GM12878 (cell line): ENCODE data around the gene ELP6. TPM values are rescaled to one million over a fixed set of nuclear protein-coding genes. Genes with fewer than 3 reads are reported as not detected.

Experiments
- ATAC-seq: fragments of 200-7000 bp; cut with Tn5 transposase; 3 replicates; pipeline ENCODE4 v1.9.1; 2020; ENCODE audit warnings: mild to moderate bottlenecking, moderate library complexity
- BruUV-seq: library from RNA; stranded (reverse); fragments of 400-500 nt; replicated peaks from 2 replicates; lab custom pipeline; 2021; lab: Mats Ljungman, UMichigan
- CTCF ChIA-PET: fragments of 300-600 bp; sonication (Branson Sonifier 250); formaldehyde crosslinking; extraction: SDS; loops from one replicate; lab custom pipeline; 2021; ENCODE audit warnings: inconsistent platforms; lab: Yijun Ruan, JAX
- POLR2A ChIA-PET: fragments of 350-600 bp; formaldehyde crosslinking; extraction: SDS; loops from one replicate; lab custom pipeline; 2021; ENCODE audit warnings: inconsistent platforms; lab: Charles Lee
- RAD21 ChIA-PET: fragments of 300-600 bp; sonication (Branson Sonifier 250); formaldehyde crosslinking; loops from one replicate; lab custom pipeline; 2023; ENCODE audit warnings: antibody characterized with exemption; ENCODE audit not compliant: unreplicated experiment; lab: Charles Lee
- SMC1A ChIA-PET: fragments of 300-600 bp; sonication (Branson Sonifier 250); formaldehyde crosslinking; loops from one replicate; lab custom pipeline; 2023; ENCODE audit not compliant: unreplicated experiment, uncharacterized antibody; lab: Charles Lee
- DNase-seq: peaks from one replicate; pipeline ENCODE4 v3.0.0-alpha.2; 2011; ENCODE audit warnings: low read depth, low spot score
- FAIRE-seq: peaks from 3 replicates; lab custom pipeline; 2011; peaks lifted over from hg19 to GRCh38; lab: Jason Lieb, UNC
- H2AFZ ChIP-seq: 2 replicates; pipeline ENCODE4 v1.6.0; 2011; ENCODE audit warnings: low read depth, low read length, control low read depth; ENCODE audit not compliant: control insufficient read depth
- H3K27ac ChIP-seq: 2 replicates; pipeline ENCODE4 v1.5.1; 2011; ENCODE audit warnings: control low read depth; ENCODE audit not compliant: control insufficient read depth, insufficient read depth
- H3K27me3 ChIP-seq, 2 experiments: replicated peaks in 1 of 2; 2 replicates each; pipeline versions ENCODE4 v1.6.0 to v1.6.1; 2011; ENCODE audit warnings: low read length in 1 of 2; ENCODE audit not compliant: control insufficient read depth in 2 of 2, insufficient read depth in 2 of 2
- H3K36me3 ChIP-seq, 2 experiments: 2 replicates each; pipeline ENCODE4 v1.5.1; 2011; ENCODE audit warnings: low read length in 1 of 2; ENCODE audit not compliant: control insufficient read depth in 2 of 2, insufficient read depth in 2 of 2
- H3K4me1 ChIP-seq: 2 replicates; pipeline ENCODE4 v1.6.1; 2011; ENCODE audit warnings: mild to moderate bottlenecking, low read length, moderate library complexity, mixed read lengths; ENCODE audit not compliant: control insufficient read depth, insufficient read depth
- H3K4me2 ChIP-seq: 2 replicates; pipeline ENCODE4 v1.6.0; 2011; ENCODE audit warnings: control low read depth; ENCODE audit not compliant: control insufficient read depth, insufficient read depth
- H3K4me3 ChIP-seq: fragments of 200-600 bp; sonication (generic); 2 replicates; pipeline ENCODE4 v1.5.1; 2016
- H3K79me2 ChIP-seq: 2 replicates; pipeline ENCODE4 v1.6.0; 2011; ENCODE audit warnings: low read length; ENCODE audit not compliant: control insufficient read depth, insufficient read depth
- H3K9ac ChIP-seq: 2 replicates; pipeline ENCODE4 v1.8.0; 2011; ENCODE audit warnings: low read length, control low read depth, mixed read lengths; ENCODE audit not compliant: control insufficient read depth, insufficient read depth
- H3K9me3 ChIP-seq: replicated peaks from 3 replicates; pipeline ENCODE4 v1.5.1; 2011; ENCODE audit warnings: mild to moderate bottlenecking, low read length; ENCODE audit not compliant: control insufficient read depth, insufficient read depth
- H4K20me1 ChIP-seq: 2 replicates; pipeline ENCODE4 v1.6.0; 2011; ENCODE audit not compliant: control insufficient read depth, insufficient read depth
- CTCF ChIP-seq, 3 experiments: IDR thresholded peaks in 2 of 3; conservative IDR thresholded peaks in 1 of 3; 2 replicates each; pipeline ENCODE4 v1.5.1; 2011; ENCODE audit warnings: low read depth in 3 of 3, low read length in 3 of 3, mild to moderate bottlenecking in 3 of 3, control low read depth in 2 of 3, moderate library complexity in 2 of 3, inconsistent platforms in 1 of 3, mixed read lengths in 1 of 3; ENCODE audit not compliant: control insufficient read depth in 2 of 3, insufficient read depth in 1 of 3; ENCODE audit errors: extremely low read depth in 1 of 3
- FOS ChIP-seq: IDR thresholded peaks from 3 replicates; pipeline ENCODE4 v1.6.1; 2011; ENCODE audit warnings: borderline replicate concordance; ENCODE audit not compliant: insufficient read length; ENCODE audit errors: extremely low read depth
- IRF5 ChIP-seq: fragments of 450-650 bp; IDR thresholded peaks from 2 replicates; pipeline ENCODE4 v1.6.1; 2017; ENCODE audit warnings: borderline replicate concordance
- MAX ChIP-seq: IDR thresholded peaks from 2 replicates; pipeline ENCODE4 v1.6.1; 2012; ENCODE audit warnings: low read depth, low read length, improper control_type of control experiment
- MXI1 ChIP-seq: fragments of 150-350 bp; IDR thresholded peaks from 2 replicates; pipeline ENCODE4 v1.6.1; 2011; ENCODE audit warnings: low read depth, mild to moderate bottlenecking, inconsistent platforms, low read length, improper control_type of control experiment
- MYC ChIP-seq: IDR thresholded peaks from 2 replicates; pipeline ENCODE4 v1.6.1; 2011; ENCODE audit warnings: mild to moderate bottlenecking, low read length, moderate library complexity, inconsistent platforms; ENCODE audit not compliant: insufficient read depth, insufficient replicate concordance, insufficient read length, severe bottlenecking
- RUNX3 ChIP-seq: IDR thresholded peaks from 2 replicates; pipeline ENCODE4 v1.6.1; 2012; ENCODE audit warnings: low read length, inconsistent platforms
- ZNF217 ChIP-seq: fragments of 450-650 bp; IDR thresholded peaks from 2 replicates; pipeline ENCODE4 v1.6.1; 2017; ENCODE audit warnings: antibody characterized with exemption, mild to moderate bottlenecking
- in situ Hi-C: fragments of 300-500 bp; cut with MboI; formaldehyde crosslinking; loops from 9 replicates; pipeline ENCODE4 v1.14.3; 2018; ENCODE audit warnings: mixed read lengths
- intact Hi-C: fragments of 100-400 bp; cut with micrococcal nuclease; formaldehyde crosslinking; loops from one replicate; pipeline ENCODE4 v1.14.2; 2022; ENCODE audit not compliant: unreplicated experiment
- polyA plus RNA-seq, 11 experiments: library from polyadenylated mRNA; depleted of rRNA in 4 of 11; unstranded in 6 of 11; stranded (reverse) in 5 of 11; fragments of >200 nt; fragmentation: Nextera tagmentation in 4 of 11; fragmentation: Illumina TruSeq in 1 of 11; extraction: Ambion mirVana in 4 of 11; extraction: Trizol in 1 of 11; gene quantifications; 1 replicate in 1 of 11; 2 replicates in 10 of 11; pipeline versions ENCODE4 v1.2.1 to v1.2.3, GENCODE V29; 2011 to 2016; ENCODE audit warnings: inconsistent platforms in 2 of 11, missing spikeins in 2 of 11, low read depth in 1 of 11
- total RNA-seq, 4 experiments: library from RNA; depleted of rRNA in 3 of 4; stranded (reverse); fragments of >200 nt in 3 of 4; fragmentation: Illumina TruSeq in 1 of 4; extraction: Trizol in 1 of 4; gene quantifications; 2 replicates each; pipeline versions ENCODE4 v1.2.1 to v1.2.3, GENCODE V29; 2013 to 2021

Gene ELP6
- total and polyA plus RNA-seq, 10 of the 15 experiments (the other 5 are each of a cell fraction or from before 2014, with no cell fraction given), result 39.5 to 83.3 (median 50.2) TPM

- TF ChIP-seq FOS (no peak), ZNF217 (no peak), RUNX3 (no peak), MXI1 (no peak), CTCF (IDR thresholded peaks at IDR 0.05 in 2 of 3, conservative IDR thresholded peaks at IDR 0.05 in 1 of 3; ENCODE audit: control insufficient read depth in 2 of 3, extremely low read depth in 1 of 3, insufficient read depth in 1 of 3, low read depth in 3 of 3, low read length in 3 of 3) (no peak), MAX (no peak), MYC (no peak), IRF5 (no peak)
- no TSS peak for BruUV-seq
- H3K27me3 ChIP-seq, result no peaks in the 10 kb centered on the region
- no peak overlapping the region for H3K27ac ChIP-seq
- no peak overlapping the region for H3K4me3 ChIP-seq
- no peak overlapping the region for H3K9ac ChIP-seq
- no peak overlapping the region for H2AFZ ChIP-seq
- intact Hi-C loops, result loop anchor here (5.0 kb wide), 1 partner anchor 34 kb away; the partner anchor contains the start of gene ELP6
- no peak overlapping the region for H3K4me2 ChIP-seq
- no peaks in the 10 kb centered on the region for H3K9me3 ChIP-seq
- FAIRE-seq (no peak), ATAC-seq (no peak), DNase-seq (no peak)
- H3K4me1 ChIP-seq, result peaks cover 3% of the 10 kb centered on the region
- H3K36me3 ChIP-seq, result no peaks in the 10 kb centered on the region; a peak in 1 of 4 replicates
- CTCF ChIA-PET, result interaction anchor here (0.6 to 7.3 kb wide), 4 partner anchors 15 to 958 kb away, joined by 3 to 118 read pairs (median 4); no protein-coding TSS in a partner anchor
- RAD21 ChIA-PET, result interaction anchor here (1.5 kb wide), 1 partner anchor 57 kb away, joined by 10 read pairs; no protein-coding TSS in a partner anchor
- H4K20me1 ChIP-seq, result no peaks in the 10 kb centered on the region
- in situ Hi-C loops, result loop anchor here (5.0 kb wide), 1 partner anchor 56 kb away; no protein-coding TSS in a partner anchor
- POLR2A ChIA-PET, result interaction anchor here (0.6 to 3.1 kb wide), 2 partner anchors 14 to 57 kb away, joined by 3 to 12 read pairs; no protein-coding TSS in a partner anchor
- SMC1A ChIA-PET, result no interaction called here
- peaks cover 26% of the 10 kb centered on the region for H3K79me2 ChIP-seq
Measured at GRCh38 chr3:47478022-47478421, 35.5 kb downstream of the ELP6 start.
